ENCODE data around the gene KCNJ16.

KCNJ16 gene

DNA sequence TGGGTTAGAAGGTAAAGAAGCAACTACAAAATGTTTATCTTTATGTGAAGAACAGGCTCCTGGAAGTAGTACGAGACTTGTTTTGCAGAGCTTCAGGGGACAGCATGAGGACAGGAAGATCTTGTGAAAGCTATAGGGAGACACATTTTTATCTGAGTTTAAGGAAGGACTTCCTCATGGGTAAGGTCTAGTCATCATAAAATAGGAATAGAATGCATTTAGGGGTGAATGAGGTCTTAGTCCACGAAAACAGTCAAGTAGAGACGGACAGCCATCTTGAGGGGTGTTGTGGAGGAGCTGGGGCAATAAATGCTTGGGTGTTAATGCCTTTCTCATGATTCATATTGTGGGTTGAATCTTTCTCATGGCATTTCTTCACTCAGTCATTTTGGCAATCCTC, 24.3 kb downstream of the KCNJ16 start:
- DNase-seq, result no peak

DNA sequence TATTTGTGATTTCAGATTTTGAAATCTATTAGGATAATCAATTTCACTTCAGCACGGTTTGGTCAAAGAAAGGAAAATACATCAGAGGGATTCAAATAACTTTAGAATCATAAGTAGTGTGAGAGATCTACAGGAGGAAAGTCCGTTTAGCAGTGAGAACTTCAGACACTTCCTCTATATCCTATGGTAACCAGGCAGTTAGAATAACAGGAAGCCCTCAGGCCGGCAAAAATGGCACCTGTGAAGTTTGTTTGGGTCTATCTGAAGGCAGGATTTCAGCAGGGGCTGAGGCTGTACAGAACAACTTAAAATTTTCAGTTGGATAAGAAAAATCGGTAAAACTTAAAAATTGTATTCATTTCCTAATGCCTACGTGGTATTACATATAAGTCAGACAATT, 24.9 kb downstream of the KCNJ16 start:
- peak; percentile 35 for DNase-seq

DNA sequence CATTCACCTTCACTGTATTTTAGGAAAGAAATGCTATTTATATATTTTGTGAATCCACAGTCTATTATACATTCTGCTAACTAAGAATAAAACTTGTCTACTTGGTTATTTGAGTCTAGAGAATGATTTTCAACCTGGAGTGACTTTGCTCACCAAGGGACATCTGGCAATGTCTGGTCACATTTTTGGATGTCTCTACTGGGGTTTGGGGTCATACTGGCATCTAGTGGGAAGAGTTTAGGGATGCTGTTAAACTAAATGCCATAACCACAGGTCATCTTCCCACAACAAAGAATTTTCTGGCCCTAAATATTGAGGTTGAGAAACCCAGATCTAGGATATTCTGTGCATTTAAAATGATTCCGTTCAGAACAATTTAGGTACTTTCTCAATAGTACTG, 26.0 kb downstream of the KCNJ16 start:
- no peak for DNase-seq

DNA sequence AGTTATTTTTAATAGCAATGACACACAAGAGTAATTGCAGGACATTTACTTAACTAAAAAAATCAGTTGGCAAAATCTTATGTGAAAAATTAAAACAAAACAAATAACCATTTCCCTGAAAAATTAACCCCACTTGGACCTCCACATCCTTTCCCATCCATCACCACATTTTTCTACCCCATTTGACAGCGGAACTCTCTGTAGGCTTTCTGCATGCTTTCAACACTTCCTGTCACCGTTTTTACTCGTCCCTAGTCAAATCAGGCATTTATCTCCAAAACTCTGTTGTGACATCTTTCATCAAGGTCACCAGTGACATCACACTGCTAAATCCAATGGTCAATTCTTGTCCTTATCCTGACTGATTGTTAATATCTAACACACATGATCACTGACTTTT, 27.5 kb downstream of the KCNJ16 start:
- no peak for DNase-seq

DNA sequence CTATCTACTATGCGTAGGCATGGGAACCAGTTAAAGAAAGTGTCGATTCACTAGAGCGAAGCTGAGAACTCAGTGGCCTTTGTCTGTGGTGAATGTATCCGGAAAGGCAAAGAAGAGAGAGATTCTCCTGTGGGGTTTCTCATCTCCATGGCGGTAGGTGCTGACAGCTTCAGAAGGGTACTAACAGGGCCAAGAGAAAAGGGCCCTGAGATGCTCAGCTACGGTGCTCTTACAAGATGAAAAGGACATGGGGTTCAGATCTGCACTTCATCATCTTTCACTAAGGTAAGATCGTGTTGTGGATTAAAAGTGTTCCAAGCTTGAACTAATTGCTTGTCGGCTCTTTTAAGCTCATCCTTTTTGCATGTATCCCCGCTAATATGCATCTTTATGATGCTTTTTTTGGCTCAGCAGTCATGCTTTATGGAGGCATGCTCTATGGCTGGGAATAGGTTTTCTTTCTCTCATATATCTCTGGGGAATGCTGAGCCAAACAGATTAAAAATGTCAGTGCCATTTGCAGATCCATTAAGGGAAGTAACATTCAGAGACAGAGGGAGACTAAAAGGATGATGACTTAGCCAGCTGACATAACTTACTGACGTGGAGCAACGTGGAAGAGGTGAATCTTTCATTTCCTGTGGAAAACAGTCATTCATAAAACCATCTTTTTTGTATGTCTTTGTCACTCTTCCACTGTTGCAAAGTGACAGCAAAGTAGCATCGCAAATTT, 29.9 kb downstream of the KCNJ16 start:
- DNase-seq, result no peak

DNA sequence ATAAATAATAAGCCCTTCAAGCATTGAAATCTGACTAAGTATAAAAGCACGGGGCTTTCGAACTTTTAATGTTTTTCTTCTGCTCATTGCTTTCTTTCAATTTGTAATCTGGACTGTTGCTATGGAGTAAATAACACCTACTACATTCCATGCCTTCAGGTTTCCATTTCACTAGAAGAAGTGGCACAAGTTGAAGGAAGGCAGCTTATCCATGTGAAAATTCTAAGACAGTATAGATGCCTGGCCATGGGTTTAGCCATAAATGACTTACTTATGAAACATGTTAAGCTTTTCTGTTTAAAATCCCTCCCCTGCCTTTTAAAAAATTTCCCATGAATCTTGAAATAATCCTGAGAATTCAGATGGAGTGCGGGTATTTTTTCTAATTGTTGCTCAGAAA, 30.6 kb downstream of the KCNJ16 start:
- DNase-seq, result no peak

DNA sequence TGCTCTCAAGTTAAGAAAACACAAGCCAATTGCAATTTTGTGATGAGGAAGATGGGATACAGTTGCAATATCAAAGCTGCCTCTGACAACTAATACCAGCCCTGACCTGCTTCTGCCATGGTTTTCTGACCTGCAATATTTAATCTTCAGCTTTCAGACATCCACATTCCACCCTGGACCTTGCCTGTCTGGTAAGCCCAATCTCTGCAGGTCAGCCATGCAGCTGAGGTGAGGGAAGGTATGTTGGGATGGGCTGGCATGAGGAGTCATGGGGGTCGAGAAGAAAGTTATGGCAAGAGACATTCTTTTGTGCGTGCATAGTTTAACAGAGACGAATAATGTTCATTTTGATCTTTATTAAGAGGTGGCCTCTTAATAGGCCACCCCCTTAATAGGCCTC, 31.5 kb downstream of the KCNJ16 start:
- no peak for DNase-seq

DNA sequence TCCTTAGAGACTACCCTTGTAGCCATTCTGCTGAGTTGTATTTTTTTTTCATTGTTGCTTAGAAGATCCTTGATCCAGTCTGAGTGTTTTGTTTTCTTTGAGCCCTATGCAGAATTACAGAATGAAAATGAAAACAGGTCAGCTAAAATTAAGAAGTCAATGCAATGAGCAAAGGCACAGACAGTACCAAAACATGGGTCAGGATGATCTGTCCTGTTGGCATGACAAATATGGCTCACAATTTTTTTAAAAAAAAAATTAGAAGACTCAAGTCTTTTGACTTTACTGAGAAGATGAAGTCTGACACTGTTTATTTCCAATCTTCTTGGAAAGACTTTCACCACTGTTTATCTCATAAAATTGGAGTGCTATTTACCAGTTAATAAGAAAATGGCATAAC, 32.4 kb downstream of the KCNJ16 start:
- DNase-seq, result no peak

DNA sequence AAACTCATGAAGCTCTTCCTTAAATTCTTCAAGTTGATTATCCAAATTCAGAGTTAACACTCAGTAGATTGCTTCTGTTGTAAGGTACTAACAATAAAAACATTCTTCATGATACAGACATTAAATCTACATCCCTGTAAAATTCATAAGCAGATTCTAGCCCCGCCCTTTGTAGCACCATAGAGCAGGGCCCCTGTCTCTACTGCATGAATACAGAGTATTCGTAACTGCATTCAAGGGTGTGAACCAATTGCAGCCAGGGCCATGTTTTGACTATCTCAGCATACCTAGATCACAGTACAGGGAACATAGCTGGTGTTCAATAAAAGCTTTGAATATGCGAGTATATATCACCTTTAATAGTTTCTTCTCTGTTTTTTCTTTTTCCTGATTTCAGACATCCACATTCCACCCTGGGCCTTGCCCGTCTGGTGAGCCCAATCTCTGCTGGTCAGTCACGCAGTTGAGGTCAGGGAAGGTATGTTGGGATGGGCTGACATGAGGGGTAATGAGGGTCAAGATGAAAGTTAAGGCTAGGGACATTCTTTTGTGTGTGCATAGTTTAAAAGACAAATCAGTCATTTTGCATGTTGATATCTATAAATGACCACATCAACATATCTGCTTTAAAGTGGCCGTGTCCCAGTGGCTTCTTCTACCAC, 33.0 kb downstream of the KCNJ16 start:
- no peak for DNase-seq

DNA sequence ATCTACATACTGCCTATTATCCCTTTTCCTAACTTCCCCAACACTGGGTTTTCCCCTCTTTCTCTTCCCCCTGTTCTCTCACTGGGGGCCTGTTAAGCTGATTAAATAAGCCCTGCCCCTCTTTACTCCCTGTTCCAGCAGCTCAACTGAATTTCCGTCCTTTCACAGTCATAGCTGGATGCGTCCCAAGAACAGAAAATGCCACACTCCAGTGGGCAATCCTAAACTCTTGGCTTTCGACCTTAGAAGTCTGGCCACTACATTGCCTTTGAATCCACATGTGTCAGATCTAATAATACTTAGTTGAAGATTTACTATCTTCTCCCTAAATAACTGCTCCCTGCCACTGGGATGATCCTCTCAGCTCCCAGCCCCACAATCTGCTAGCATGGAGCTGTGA, 34.5 kb downstream of the KCNJ16 start:
- DNase-seq, result no peak

DNA sequence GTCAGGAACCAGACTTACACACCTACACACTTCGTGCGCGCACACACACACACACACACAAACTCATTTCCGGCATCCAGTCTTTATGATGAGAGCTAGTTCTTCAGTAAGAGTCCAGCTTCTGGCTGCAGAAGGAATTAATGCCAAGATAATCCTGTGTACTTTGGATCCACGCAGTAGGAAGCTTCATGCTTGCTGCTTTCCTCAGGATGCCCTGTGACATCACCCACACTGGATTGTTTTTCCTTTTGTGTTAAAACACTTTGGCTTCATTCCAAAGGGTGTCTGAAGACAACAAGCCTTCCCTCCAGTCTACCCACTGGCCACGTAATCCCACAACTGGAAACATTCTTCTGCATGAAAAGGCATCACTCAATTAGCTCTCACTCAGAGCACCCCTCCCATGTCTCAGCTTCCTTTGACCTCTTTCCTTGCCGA, 35.4 kb downstream of the KCNJ16 start:
- DNase-seq, result no peak

DNA sequence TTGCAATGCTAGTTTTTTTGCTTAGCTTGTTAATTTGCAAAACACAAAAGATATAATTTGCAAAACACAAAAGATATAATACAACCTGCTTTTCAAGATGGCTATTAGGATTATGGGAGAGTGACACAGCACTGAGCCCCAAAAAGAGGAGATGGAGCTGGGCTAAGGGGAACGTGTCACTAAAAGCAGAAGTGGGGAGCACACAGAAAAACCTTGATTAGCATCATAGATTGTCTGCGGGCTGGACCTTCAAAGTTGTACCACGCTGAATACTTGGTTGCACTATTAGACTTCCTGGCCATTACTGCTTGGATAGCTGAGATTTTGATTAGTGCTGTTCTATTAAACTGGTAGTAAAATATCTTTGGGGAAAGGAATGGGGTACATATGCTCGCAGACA, 36.2 kb downstream of the KCNJ16 start:
- peak; percentile 20 for DNase-seq

DNA sequence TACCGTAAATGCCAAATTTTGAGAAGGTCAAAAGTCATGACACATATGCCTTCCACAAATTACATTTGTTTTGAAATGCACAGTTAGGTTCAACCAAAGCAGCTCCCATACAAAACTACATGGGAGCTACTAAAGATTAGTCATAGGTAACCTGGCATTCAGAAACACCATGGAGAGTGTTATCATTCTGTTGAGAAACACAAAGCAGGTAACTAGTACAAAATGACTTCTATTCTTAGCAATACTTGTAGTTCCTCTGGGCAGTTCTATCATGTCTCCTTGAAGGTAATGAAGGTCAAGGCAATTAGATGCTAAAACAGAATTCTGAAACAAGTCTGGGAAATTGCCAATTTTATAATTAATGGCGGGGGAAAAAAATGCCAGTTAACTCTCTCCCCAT, 39.4 kb downstream of the KCNJ16 start:
- no peak for DNase-seq

DNA sequence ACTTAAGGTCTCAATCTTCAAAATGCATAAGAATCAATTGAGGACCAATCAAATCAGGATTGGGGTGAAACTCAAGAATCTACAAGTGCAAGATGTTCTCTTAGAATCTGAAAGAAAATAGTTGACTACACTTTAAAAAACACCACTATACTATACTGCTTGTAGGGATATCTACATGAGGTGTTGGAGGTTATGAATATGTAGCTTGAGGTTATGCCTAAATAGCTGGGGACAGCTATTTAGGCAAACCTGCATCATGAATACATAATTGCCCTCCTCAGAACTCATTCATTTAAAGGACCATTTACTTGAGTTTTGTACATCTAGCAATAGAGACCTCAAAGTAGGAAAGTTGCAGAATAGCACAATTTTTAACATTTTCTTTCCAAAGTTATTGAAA, 40.1 kb downstream of the KCNJ16 start:
- DNase-seq, result no peak

DNA sequence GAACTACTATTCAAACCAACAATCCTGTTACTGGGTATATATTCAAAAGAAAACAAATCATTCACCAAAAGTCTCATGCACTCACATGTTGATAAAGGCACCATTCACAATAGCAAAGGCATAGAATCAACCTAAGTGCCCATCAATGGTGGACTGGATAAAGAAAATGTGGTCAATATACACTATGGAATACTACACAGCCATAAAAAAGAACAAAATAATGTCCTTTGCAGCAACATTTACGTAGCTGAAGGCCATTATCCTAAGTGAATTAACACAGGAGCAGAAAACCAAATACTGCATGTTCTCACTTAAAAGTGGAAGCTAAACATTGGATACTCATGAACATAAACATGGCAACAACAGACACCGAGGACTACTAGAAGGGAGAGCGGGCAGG, 41.9 kb downstream of the KCNJ16 start:
- DNase-seq, result no peak

DNA sequence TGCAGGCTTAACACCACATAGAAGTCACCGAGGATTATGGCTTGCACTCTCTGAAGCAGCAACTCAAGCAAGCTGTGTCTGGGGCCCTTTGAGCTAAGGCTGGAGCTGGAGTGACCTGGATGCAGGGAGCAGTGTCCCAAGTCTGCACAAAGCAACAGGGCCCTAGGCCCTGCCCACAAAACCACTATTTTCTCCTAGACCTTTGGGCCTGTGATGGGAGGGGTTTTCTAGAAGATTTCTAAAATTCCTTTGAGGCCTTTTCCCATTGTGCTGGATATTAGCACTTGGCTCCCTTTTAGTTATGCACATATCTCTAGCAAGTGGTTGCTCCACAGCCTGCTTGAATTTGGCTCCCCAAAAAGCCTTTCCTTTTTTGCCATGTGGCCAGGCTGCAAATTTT, 44.5 kb downstream of the KCNJ16 start:
- no peak for DNase-seq

DNA sequence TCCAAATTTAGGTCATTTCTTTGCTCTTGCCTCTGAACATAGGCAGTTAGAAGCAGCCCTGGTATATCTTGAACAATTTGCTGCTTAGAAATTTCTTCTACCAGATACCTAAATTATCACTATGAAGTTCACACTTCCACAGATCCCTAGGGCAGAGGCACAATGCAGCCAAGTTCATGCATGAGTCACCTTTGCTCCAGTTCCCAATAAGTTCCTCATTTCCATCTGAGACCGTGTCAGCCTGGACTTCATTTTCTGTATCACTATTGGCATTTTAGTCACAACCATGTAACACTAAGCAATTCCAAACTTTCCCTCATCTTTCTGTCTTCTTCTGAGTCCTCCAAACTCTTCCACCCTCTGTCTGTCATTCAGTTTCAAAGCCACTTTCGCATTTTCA, 45.0 kb downstream of the KCNJ16 start:
- DNase-seq, result no peak

DNA sequence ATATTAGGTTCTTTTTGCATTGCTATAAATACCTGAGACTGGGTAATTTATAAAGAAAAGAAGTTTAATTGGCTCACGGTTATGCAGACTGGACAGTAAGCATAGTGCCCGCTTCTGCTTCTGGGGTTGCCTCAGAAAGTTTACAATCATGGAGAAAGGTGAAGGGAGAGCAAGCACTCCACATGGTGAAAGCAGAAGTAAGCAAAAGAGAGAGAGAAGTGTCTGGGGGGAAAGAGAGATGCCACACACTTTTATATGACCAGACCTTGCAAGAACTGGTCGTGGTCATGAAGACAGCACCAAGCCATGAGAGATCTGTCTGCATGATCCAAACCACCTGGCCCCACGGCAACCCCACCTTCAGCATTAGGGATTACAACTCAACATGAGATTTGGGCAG, 45.4 kb downstream of the KCNJ16 start:
- DNase-seq, result peak; percentile 9

DNA sequence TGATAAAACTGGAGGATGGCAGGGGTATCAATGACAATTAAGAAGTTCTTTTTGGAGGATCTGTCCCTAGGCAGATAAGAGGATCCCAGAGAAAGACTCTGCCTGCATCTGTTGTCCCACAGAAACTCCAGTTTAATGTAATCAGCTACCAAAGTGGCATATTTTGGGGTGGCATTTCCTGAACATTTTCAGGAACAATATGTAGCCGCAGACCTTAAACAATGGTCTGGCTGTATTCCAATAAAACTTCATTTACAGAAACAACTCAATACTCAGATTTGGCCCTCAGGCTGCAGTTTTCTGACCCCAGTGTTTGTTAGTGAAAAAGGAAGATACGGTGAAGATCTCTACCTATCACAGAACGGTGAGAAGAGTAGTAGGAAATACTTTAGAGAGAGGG, 46.1 kb downstream of the KCNJ16 start:
- DNase-seq, result peak; percentile 4

DNA sequence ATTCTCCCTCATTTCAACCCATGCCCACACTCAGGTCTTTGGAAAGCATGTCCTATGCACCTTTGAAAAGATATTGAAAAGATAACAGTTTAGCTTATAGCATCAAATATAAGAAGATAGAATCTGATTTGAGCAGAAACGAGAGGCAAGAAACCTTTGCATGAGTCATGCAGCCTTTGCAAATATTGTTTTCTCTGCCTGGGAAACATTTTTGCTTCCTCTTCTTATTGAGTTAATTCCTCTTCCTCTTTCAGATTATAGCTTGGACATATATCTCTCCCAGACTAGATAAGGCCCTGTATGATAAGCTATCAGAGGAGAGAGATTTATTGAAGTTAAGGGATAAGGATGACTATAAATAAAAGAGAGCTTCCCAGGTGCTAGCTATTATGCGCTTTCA, 48.2 kb downstream of the KCNJ16 start:
- DNase-seq, result peak; percentile 17

DNA sequence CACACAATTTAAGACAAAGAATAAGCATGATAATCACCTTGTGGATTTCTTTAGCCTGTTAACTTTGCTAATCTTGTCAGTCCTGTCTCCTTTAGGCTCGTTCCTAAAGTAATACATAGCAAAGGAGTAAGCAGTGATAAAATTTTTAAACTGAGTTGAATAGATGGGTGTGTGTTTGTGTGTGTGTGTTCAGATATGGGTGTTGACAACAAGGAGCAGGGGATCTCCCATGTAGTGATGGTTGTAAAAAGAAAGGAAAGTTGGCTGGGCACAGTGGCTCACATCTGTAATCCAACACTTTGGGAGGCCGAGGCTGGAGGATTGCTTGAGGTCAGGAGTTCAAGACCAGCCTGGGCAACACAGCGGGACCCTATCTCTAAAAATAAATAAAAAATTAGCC, 49.7 kb downstream of the KCNJ16 start:
- DNase-seq, result no peak

DNA sequence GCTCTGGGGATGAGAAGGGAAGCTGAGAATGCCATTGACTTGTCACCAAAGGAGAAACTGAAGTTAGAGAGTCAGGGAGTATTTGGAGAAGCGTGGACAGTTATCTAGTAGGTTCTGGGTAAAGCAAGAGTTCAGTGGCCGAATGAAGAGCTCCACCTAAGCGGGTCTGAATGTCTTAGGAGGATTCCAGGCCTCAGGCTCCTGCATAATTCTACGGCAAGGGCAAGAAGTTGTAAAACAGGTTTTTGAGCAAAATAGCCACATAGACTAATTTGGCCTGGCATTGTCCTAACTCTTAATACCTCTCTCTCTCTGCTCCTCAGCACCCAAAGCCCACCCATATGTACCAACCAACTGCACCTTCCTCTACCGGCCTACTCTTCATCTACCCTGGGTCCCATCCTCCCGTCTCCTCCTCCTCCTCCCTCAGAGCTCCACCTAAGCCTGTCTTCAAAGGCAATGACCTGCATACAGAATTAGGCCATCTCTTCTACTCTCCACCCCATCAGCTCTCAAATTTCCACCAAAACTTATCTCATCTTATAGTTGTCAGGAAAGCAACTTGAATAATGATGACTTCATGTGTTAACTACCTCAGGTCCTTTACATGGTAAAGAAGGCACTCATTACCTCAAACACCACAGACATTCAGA, 52.3 kb downstream of the KCNJ16 start:
- no peak for DNase-seq

DNA sequence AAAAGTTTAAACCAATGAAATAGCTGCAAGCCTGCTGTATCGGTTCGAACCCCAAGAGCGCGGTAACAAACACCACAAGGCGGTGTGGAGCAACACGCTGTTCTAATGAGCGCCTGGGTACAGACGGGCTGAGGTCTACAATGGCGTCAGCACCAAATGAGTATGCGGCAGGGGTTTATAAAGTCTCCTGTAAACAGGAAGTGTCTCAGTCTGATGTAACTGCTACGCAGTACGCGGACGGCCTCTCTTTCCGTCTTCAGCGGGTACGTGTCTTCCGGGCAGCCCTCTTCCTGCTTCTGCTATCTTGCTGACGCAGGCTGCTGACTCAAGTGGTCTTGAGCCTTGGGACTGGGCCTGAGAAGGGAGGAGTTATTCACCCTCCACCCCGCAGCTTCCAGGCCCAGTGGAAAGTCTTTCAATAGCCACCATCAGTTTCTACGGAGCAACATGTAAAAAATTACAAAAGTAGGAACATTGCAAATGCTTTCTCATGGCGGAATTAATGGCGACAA, 53.8 kb downstream of the KCNJ16 start:
- no peak for DNase-seq

DNA sequence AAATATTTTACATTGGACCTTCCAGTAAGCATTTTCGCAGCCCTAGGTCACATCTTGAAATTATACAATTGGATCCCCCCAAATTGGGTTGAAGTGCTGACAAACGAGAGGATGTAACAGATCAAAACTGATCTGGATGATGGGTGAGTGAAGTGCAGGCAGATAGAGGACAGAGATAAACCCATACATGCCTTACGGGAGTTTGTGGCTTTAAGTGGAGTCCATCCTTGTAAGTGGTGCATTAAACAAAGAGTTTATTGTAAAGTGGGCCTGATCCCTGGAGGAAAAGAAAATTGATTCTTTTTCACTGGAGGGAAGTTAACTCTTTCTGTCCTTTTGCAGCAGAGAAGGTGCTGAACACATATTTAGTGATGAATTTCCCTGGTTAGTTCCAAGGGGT, 55.3 kb downstream of the KCNJ16 start:
- no peak for DNase-seq
